ENCODE measurements around the gene TIMM10B. TPM values are rescaled to one million over a fixed set of nuclear protein-coding genes. Genes with fewer than 3 reads are reported as not detected.

The TIMM10B gene
- total and polyA plus RNA-seq, 9 of the 15 experiments (the other 6 are each of a cell fraction or from before 2014, with no cell fraction given) = 43.2 to 163 (median 57.0) TPM

DNA sequence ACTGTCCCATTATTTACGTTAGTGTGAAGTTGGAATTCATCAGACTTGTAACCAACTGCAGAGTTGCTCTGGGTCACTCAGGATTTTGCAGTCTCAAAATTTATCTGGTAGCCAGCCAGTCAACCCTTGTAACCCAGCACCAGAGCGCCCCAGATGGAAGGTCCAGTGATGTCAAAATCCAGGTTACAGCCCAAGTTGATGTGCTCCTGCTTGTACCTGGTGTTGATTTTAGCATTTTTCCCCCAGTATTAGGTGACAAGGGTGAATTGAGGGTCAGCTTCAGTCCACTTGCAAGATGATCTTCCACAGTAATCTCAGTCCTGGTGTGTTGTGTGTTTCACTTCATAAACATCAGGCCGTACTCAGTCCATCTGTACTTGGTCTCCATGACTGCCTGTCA, 7.5 kb downstream of the TIMM10B start (continued):
- no peak for TF ChIP-seq ZSCAN29 (IDR thresholded peaks at IDR 0.05)

DNA sequence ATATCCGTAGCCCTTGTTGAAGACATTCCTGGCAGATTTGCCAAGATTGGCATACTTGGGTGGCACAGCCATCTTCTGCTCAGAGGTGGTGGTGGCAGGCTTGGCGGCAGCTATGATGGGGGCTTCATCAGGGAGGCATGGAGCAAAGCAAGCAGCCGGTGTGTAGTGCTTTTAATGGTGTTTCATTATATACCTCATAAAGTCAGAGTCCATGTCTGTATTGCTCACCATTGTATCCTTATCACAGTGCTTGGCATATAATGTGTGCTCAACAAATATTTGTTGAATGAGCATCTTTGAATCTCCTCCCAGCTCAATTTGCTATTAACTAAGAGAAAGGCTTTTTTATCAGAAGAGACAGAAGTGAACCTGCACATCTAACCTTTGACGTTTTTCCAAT, 8.0 kb downstream of the TIMM10B start:
- no peak overlapping the region for H2AFZ ChIP-seq (ENCODE audit: low read depth, low read length)
- H3K27ac ChIP-seq (ENCODE audit: extremely low read depth, low read depth, low read length) = no peak overlapping the region
- H3K9ac ChIP-seq (ENCODE audit: insufficient read depth in 1 of 2, low read depth in 2 of 2, low read length in 2 of 2) = no peak overlapping the region
- no peaks in the 10 kb centered on the region for H3K27me3 ChIP-seq (ENCODE audit: control insufficient read depth in 2 of 2, insufficient read depth in 2 of 2, low read length in 2 of 2)
- H3K4me3 ChIP-seq = no peak overlapping the region
- 72% methylated on average over 4 of the region's 4 CpGs for WGBS (ENCODE audit: insufficient coverage, low coverage, missing lambda C conversion rate)
- no peak for FAIRE-seq
- in situ Hi-C loops (cut with MboI) (no loop called here), intact Hi-C loops (cut with micrococcal nuclease) (no loop called here)
- no TSS peak for BruUV-seq (replicated peaks)
- no peak for DNase-seq (ENCODE audit: extremely low read depth in 1 of 4, low spot score in 3 of 4)
- no peaks in the 10 kb centered on the region for H3K9me3 ChIP-seq (replicated peaks; ENCODE audit: control insufficient read depth, insufficient read depth, low read depth, low read length)
- TF ChIP-seq HDAC3 (IDR thresholded peaks at IDR 0.05; ENCODE audit: borderline replicate concordance, partially characterized antibody) (no peak), GATAD2A (IDR thresholded peaks at IDR 0.05) (no peak), ZFPM2 (CRISPR knock-in tag; IDR thresholded peaks at IDR 0.05) (no peak), NFATC3 (IDR thresholded peaks at IDR 0.05) (no peak), SP2 (IDR thresholded peaks at IDR 0.05; ENCODE audit: extremely low read depth, low read depth, low read length, poor library complexity, severe bottlenecking) (no peak), RUNX1 (IDR thresholded peaks at IDR 0.05; ENCODE audit: low read depth) (no peak), KDM1A (IDR thresholded peaks at IDR 0.05) (no peak), ZNF280B (CRISPR knock-in tag; IDR thresholded peaks at IDR 0.05) (no peak), RBM34 (IDR thresholded peaks at IDR 0.05; ENCODE audit: borderline replicate concordance, insufficient read depth, low read length) (no peak), ZBTB49 (CRISPR knock-in tag; IDR thresholded peaks at IDR 0.05; ENCODE audit: borderline replicate concordance) (no peak), ZBTB2 (IDR thresholded peaks at IDR 0.05) (no peak)
- TF ChIP-seq, protein P1, sequence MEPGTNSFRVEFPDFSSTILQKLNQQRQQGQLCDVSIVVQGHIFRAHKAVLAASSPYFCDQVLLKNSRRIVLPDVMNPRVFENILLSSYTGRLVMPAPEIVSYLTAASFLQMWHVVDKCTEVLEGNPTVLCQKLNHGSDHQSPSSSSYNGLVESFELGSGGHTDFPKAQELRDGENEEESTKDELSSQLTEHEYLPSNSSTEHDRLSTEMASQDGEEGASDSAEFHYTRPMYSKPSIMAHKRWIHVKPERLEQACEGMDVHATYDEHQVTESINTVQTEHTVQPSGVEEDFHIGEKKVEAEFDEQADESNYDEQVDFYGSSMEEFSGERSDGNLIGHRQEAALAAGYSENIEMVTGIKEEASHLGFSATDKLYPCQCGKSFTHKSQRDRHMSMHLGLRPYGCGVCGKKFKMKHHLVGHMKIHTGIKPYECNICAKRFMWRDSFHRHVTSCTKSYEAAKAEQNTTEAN (CRISPR knock-in tag; IDR thresholded peaks at IDR 0.05) = no peak
- TF ChIP-seq, protein P2, sequence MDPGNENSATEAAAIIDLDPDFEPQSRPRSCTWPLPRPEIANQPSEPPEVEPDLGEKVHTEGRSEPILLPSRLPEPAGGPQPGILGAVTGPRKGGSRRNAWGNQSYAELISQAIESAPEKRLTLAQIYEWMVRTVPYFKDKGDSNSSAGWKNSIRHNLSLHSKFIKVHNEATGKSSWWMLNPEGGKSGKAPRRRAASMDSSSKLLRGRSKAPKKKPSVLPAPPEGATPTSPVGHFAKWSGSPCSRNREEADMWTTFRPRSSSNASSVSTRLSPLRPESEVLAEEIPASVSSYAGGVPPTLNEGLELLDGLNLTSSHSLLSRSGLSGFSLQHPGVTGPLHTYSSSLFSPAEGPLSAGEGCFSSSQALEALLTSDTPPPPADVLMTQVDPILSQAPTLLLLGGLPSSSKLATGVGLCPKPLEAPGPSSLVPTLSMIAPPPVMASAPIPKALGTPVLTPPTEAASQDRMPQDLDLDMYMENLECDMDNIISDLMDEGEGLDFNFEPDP (CRISPR knock-in tag; IDR thresholded peaks at IDR 0.05) = no peak
- H4K20me1 ChIP-seq (replicated peaks; ENCODE audit: control insufficient read depth, insufficient read depth, low read length) = no peaks in the 10 kb centered on the region
- no peaks in the 10 kb centered on the region for H3K9me1 ChIP-seq (ENCODE audit: control insufficient read depth, insufficient read depth, low read length)
- H3K4me2 ChIP-seq (ENCODE audit: insufficient read depth, low read length) = no peak overlapping the region
- no peaks in the 10 kb centered on the region; a peak in 1 of 5 replicates for H3K4me1 ChIP-seq (replicated peaks in 1 of 2; ENCODE audit: control insufficient read depth in 2 of 2, insufficient read depth in 2 of 2, low read length in 2 of 2)
- ChIA-PET POLR2A (interaction anchor here (1.0 to 4.9 kb wide), 2 partner anchors 10 to 111 kb away, joined by 3 to 33 read pairs; partner anchors contain the start of gene DNHD1), CTCF (ENCODE audit: low intra/inter-chr PET ratio) (no interaction called here)
- ATAC-seq = no peak
- 0 out of 3 replicates have a peak, but pooled peaks cover 4% of the 10 kb centered on the region for H3K79me2 ChIP-seq (ENCODE audit: control insufficient read depth, insufficient read depth, low read length)
- H3K36me3 ChIP-seq (ENCODE audit: control insufficient read depth, insufficient read depth, low read length) = peaks cover 75% of the 10 kb centered on the region
